GM21717 (cell line): Measurements from ENCODE around the gene AFM.
"Not testable (repeated sequence)": the region's sequence is repeated elsewhere in the genome, so short reads cannot be mapped to it uniquely, and the experiment has no call there.

Source experiments
- ATAC-seq: cut with Tn5 transposase; IDR thresholded peaks from one replicate; pipeline ENCODE4 v1.9.1; 2021; ENCODE audit warnings: mild to moderate bottlenecking, moderate library complexity; ENCODE audit not compliant: unreplicated experiment

AFM gene

GRCh38 chr4:73499996-73500765 is 18.6 kb downstream of the AFM start:
- no peak for ATAC-seq

GRCh38 chr4:73501664-73502265 is 20.2 kb downstream of the AFM start:
- no peak for ATAC-seq

DNA sequence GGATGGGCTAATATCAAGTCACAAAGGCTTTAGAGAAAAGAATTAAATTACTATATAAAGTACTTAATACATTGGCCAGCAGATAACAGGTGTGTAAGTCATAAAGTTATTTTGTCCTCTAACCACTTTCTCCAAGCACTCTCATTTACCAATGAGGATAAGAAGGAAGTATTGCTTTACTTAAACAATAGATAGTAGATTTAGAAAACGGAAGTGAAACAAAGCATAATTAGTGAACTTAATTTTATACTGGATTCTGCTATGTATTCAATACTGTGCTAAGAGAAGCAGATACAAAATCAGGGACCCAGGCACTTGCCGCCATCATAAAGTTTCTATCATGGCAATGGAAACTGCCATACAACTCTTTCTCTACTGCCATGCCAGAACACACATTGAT is 24.0 kb downstream of the AFM start:
- ATAC-seq, result no peak

GRCh38 chr4:73507541-73507940 is 26.0 kb downstream of the AFM start:
- ATAC-seq, result no peak

GRCh38 chr4:73508651-73509050 is 27.1 kb downstream of the AFM start:
- no peak for ATAC-seq

DNA sequence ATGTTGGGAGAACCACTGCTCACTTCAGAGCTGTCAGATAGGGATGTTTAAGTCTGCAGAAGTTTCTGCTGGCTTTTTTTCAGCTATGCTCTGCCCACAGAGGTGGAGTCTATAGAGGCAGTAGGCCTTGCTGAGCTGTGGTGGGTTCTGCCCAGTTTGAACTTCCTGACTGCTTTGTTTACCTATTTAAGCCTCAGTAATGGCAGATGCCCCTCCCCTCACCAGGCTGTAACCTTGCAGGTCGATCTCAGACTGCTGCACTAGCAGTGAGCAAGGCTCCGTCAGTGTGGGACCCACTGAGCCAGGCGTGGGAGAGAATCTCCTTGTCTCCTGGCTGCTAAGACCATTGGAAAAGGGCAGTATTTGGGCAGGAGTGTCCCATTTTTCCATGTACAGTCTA is 36.8 kb downstream of the AFM start:
- ATAC-seq, result no peak

DNA sequence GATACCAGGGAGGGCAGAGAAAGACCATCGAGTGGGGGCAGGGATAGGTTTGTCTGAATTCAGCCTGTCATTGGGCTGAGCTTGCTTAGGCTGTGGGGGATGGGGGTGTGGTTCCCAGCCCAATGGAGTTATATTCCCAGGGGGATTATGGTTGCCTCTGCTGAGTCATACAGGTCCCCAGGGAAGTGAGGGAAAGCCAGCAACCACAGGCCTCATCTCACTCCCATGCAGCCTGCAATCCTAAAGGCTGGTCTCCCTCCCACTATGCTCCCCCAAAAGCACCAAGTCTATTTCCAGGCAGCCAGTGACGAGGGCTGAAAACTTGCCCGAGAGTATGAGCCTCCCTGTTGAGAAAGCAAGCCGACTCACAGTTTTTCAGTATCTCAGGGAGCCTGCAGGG is 39.3 kb downstream of the AFM start:
- no peak for ATAC-seq

DNA sequence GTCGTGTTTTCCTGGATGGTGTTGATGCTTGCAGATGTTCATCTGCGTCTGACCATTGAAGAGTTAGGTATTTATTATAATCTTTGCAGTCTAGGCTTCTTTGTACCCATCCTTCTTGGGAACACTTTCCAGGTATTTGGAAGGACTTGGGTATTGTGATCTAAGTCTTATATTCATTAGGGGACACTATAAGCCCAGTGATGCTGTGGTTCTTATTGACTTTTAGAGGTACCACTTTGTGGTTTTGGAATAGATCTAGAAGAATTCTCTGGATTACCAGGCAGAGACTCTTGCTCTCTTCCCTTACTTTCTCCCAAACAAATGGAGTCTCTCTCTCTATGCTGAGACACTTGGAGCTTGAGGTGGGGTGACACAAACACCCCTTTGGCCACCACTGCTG is 41.6 kb downstream of the AFM start:
- ATAC-seq, result no peak

DNA sequence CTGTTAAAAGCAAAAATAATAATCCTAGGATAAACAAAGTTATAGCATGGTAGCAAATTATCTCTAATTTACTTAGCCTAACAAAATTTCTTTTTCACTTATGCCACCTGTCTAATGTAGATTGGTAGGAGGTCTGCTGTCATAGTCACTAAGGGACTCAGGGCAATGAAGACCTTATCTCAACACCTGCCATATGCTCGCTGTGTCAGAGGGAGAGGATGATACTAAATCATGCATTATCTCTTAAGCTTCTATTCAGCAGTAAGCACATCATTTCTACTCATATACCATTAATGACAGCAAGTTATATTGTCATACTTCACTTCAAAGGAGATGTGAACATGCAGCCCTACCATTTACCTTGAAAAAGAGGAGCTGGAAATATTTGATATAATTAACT is 44.1 kb downstream of the AFM start:
- no peak for ATAC-seq

DNA sequence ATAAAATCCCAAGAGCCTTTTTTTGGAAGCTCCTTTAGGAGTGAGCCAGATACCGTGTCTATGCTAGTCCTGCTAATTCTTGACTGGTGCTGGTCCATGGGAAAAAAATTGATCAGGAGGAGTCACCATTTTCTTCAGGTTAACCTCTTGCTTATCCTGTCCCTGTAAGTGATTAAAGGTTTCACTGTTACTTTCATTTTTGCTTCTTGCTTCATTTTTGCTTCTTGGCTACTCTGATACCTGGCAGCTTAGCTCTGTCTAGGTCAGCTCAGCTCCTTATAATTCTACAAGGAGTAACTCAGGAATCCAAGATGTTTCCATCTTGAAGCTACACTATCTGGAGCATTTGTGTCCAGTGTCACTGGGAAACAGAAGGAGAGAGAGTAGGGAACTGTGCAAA is 45.7 kb downstream of the AFM start:
- peak; percentile 77 for ATAC-seq

- no peak for ATAC-seq
Observed at GRCh38 chr4:73528171-73528570, 46.6 kb downstream of the AFM start.

GRCh38 chr4:73533515-73534422 is 52.2 kb downstream of the AFM start:
- ATAC-seq, result no peak

DNA sequence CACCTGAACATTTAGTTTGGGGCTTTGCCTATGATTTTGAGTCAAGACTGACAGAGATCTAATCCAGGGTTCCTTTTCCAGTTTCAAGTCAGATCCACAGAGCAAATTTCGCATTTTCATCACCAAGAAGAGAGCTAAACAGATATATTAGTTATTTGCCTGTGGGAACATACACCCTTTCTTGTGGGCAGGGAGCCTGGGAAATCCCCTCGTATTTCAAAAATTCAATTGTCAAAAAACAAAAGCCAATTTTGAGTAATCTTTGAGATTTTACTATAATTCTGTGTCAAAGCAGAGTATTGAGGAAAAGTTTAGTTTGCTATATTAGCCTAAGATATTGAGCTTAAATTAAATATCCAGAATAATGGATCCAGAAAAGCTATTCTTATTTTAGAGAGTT is 56.6 kb downstream of the AFM start:
- ATAC-seq, result no peak

DNA sequence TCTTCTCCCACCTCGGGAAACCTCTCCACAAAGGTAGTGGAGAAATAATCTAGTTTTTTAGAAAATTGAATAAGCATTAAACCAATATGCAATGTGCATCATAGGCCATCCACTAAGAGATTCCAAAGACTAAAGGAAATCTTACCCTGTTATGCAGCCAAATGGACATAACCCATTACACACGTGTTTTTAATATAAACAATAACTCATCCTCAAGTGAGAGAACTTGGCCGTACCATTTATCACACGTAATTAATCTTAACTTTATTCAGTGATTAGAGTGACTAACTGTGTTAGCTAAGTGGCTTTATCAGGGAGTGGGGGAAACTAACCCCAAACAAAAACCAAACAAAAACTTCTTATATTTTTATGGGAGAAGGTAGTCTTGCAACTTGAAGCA is 57.8 kb downstream of the AFM start:
- ATAC-seq, result no peak

DNA sequence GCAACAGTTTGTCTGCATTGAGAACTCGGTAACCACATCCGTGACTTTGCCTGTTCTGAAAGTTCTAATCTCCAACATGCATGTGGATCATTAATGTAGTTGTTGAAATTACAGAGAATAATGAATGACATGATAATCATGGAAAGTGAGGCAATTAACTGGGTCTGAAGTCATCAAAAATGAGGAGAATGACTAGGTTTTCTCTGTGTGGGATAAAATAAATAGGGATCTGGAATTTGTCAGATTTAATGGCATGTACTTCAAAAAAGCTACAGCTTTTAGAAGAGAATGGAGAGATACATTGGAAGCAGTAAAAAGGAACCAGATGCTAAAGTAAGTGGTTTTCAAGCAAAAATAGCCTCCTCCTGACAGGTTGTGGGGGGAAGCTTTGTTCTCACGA is 59.3 kb downstream of the AFM start:
- no peak for ATAC-seq

GRCh38 chr4:73541251-73541650 is 59.7 kb downstream of the AFM start:
- no peak for ATAC-seq

DNA sequence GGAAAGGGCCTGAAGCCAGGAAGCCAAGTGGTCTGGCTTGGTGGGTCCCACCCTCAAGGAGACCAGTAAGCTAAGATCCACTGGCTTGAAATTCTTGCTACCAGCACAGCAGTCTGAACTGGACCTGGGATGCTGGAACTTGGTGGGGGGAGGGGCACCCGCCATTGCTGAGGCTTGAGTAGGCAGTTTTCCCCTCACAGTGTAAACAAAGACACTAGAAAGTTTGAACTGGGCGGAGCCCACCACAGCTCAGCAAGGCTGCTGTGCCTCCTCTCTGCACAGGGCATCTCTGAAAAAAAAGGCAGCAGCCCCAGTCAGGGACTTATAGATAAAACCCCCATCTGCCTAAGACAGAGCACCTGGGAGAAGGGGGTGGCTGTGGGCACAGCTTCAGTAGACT is 63.1 kb downstream of the AFM start:
- ATAC-seq, result no peak

GRCh38 chr4:73550865-73551264 is 69.3 kb downstream of the AFM start:
- not testable (repeated sequence) for ATAC-seq
